ENCODE measurements around the gene LMBRD2.

DNA sequence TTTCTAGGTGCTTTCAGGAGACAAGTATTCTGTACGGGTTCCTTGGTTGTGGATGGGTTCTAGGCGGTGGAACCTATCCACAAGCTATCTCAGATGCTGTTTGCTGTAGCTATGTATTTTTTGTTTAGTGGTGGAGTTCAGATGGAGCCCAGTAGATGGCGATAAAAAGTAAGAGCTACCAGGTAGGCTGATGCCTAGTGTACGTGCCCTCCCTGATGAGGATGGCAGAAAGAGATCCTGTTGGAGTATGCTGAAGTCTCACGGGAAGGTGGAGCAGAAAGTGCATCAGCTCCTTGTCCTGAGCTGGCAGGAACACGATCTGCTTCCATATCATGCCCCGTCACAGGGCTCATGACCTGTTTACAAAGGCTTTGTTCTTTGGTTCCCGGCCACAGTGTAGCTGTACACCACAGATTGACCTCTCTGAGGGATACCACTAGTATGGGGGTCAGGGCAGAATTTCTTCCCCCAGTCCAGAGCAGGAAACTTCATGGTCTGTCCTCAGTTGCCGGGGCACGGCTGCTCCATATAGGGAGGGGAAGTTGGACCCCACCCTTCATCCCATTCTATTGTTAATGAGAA is 72.4 kb downstream of the LMBRD2 start:
- no peak for TF ChIP-seq POLR2A (IDR thresholded peaks at IDR 0.05)
- TF ChIP-seq, protein P1, sequence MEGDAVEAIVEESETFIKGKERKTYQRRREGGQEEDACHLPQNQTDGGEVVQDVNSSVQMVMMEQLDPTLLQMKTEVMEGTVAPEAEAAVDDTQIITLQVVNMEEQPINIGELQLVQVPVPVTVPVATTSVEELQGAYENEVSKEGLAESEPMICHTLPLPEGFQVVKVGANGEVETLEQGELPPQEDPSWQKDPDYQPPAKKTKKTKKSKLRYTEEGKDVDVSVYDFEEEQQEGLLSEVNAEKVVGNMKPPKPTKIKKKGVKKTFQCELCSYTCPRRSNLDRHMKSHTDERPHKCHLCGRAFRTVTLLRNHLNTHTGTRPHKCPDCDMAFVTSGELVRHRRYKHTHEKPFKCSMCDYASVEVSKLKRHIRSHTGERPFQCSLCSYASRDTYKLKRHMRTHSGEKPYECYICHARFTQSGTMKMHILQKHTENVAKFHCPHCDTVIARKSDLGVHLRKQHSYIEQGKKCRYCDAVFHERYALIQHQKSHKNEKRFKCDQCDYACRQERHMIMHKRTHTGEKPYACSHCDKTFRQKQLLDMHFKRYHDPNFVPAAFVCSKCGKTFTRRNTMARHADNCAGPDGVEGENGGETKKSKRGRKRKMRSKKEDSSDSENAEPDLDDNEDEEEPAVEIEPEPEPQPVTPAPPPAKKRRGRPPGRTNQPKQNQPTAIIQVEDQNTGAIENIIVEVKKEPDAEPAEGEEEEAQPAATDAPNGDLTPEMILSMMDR (IDR thresholded peaks at IDR 0.05): no peak
